NCI-H446 treated with DMSO at 0.1 percent for 48 hours (cell line): ENCODE measurements around the gene CHAC1.

Experiments used
- DNase-seq: peaks from one replicate; lab custom pipeline; 2025; lab: John Stamatoyannopoulos, UW

CHAC1 gene, protein sequence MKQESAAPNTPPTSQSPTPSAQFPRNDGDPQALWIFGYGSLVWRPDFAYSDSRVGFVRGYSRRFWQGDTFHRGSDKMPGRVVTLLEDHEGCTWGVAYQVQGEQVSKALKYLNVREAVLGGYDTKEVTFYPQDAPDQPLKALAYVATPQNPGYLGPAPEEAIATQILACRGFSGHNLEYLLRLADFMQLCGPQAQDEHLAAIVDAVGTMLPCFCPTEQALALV

DNA sequence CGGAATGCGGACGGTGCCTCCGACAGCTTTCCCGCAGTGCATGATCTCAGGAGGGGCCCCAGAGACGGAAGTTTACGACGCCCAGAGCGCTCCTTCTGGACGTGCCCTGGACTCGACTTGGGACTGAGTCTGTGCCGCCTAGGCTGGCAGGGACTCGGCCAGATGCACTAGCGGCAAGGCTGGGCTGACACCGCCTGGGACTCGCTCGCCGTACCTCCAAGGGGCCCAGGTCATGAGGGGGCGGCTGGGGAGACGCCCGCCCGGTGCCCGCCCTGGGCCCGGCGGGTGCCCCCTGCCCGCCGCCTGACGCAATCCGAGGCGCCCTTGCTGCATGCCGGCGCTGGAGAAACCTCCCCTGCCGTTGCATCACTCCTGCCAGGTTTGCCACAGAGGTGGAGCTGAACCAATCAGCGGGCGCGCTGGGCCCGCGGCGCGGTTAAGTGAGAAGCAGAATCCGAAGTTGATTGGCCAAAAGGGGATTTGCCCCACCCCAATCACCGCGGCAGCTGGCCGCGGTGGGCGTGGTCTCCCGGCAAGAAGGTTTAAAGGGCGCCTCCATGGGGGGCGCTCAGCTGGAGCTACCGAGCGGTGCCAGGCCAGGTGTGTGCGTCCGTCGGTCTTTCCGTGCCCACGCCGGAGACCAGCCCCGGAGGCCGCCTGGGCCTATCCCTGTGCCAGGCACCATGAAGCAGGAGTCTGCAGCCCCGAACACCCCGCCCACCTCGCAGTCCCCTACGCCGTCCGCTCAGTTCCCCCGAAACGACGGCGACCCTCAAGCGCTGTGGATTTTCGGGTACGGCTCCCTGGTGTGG, at the start of gene CHAC1:
TSS of gene CHAC1 (plus strand) at position 571 of the 812 bp plus-strand sequence. CDS start at position 684, 113 bp downstream.
- peak; percentile 82 for DNase-seq

DNA sequence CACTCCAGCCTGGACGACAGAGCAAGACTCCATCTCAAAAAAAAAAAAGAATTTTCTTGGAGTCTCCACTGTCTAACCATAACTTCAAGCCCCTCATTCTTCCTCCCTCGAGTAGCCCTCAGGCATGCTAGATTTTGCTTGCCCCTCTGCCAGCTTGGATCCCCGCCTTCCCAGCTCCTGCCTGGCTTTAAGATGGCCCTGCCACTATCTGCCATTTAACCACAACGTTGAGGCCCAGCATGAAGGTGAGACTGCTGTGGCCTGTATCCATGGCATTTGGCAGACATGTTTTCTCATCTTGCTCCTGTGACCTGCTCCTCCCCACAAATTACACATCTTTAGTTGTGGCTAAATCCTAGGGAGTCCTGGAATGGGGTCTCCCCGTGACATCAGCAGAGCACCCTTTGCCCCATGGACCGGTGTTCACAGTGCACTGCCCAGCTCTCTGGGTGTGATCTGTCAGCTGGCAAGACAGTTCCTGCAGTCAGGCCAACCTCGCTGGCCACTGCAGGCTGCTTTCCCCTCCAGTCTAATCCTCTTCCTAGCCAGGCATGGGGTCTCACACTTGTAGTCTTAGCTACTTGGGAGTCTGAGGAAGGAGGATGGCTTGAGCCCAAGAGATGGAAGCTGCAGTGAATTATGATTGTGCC, 48.6 kb upstream of the CHAC1 start:
- DNase-seq: no peak

DNA sequence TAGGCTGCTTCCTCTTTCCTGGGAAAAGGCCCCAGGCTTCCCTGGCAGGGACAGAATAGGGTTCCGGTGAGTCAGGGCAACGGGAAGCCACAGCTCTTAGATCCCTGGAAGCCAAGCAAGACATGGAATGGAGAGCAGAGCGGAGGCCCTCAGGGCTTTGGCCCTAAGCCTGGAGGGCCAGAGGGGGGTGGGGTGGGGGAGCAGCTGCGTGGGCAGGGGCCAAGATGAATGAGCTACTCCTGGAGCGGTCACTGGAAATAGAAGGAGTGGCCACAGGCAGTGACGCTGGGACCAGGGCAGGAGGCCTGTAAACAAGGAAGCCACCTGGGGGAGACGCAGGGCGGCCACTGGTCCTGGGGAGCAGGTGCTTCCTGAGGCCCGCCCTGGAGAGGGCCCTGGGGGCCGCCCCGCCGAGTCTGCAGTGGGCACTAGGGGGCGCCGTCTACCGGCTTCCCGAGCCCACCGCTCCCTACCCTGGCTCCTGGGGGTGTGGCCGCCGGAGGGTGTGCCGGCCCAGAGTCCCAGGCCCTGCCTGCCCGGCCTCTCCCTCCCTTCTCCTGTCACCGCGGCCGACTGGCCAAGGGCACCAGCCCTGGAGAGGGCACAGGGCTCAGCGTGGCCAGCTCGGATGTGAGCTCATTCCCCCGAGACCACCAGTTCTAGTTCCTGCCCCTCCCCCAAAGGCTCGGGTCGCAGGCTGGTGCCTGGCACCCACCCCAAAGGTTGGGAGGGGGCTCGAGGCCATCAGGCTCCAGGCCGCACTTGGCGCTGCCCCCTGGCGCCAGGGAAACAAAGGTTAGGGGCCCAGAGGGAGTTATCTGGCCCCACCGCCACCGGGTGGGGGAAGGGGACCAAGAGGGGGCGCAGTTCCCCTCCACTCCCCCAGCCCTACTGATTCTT, 46.9 kb upstream of the CHAC1 start:
- peak; percentile 60 for DNase-seq

DNA sequence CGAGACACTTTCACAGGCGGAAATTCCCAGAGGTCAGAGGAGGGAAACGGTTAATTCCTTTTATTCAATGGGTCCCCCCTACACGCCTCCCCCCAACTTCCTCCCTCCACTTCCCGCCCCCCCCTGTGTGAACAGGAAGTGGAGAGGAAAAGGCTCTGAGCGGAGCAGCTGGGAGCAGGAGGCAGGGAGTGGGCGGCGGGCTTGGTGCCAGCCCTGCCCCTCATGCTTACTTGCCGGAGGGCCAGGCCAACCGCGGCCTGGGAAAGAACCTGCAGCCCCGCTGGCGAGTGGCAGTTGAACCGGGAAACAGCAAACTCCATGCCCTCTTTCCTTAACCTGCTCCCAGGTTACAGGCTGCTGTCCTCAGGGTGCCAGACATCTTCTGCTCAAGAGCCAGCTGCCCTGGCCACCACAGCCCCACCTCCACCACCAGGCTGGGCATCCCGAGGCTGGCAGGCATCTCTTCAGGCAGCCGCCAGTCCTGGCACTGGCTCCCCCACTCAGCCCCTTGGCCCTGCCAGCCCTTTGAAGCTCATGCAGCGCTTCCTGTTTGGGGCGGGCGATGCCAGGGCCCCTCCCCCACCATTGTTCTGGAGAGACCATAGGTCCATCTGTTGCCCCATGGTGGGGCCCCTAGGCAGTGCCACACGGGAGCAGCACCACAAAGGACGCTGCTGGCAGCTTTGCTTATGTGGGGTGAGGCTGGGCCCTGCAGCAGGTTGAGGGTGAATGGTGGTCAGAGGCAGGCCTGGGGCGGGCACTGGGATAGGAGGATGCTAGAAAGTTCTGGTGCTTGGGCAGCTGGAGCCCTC, 46.1 kb upstream of the CHAC1 start:
- DNase-seq: peak; percentile 19

DNA sequence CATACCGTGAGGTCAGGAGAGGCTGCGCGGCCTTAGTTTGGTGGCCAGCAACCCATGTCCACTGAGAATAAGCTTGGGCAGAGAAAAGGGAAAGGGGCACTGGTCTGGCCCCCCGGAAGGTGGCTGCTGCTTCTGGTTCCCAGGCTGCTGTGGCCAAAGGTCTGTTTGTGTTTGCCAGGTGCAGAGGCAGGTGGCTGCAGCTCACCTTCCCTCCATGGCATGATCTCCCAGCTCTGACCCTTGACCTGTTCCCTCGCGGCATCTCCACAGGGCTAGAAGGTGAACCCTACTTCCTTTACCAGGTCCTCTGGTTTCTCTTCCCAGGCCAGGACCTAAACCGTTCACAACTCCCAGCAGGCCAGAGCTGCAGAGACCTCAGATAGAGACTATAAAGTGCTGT, 45.2 kb upstream of the CHAC1 start:
- no peak for DNase-seq

DNA sequence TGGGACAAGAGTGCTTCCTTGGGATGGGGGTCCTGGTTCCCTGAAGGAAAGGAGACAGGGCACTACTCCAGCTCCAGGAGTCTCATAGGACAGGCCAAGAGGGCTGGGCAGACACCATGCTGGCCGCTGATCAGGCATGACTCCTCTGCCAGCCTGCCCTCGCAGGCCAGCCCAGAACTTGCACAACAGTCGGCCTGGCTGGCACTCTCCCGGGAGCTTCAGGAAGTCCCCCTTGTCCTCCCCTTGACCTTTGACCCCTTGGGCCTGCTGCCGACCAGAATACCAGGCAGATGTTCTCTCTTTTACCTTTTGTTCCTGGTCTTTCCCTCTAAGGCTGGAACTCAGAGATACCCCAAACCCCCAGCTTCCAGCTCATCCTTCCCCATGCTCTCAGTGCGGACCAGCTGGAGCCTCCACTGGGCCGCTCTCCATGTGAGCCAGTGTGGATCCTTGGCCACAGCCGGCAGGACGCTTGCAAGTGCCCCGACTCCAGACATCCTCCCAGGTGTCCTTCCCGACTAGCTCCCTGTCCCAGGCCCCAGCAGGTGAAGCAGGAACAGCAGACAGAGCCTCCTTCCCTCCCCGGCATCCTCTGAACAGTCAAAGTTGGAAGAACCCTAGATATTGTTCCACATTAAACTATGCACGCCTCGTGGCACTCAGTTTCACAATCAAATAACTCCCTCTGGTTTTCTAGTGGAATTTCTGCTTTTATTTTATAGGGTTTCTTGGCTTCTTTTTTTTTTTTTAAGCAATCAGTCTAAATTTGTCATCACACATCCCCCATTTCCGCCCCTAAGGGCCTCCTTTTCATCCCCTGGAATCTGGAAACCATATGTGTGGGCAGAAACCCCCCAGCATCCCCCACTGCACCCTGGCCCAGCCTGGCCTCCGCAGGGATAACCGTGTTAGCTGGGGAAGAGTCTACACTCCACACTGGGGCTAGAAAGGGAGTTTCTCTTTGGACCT, 43.3 kb upstream of the CHAC1 start:
- no peak for DNase-seq

DNA sequence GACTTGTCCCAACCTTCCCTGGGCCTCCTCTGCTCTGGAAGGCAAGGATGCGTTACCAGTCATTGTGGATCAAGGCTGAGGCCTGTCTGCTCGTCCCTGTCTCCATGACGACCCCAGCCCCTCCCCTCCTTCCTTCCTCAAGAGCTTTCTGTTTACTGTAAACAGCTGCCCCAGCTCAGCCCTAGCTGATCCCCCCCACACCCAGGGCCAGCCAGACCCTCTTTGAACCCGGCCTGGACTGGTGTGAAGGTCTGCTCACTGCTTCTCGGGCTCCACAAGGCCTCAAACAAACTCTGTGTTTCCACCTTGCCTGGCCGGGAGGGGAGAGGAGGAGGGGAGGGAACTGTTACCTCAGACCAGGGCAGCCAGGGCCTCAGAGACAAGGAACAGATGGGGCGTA, 42.1 kb upstream of the CHAC1 start:
- DNase-seq: no peak

DNA sequence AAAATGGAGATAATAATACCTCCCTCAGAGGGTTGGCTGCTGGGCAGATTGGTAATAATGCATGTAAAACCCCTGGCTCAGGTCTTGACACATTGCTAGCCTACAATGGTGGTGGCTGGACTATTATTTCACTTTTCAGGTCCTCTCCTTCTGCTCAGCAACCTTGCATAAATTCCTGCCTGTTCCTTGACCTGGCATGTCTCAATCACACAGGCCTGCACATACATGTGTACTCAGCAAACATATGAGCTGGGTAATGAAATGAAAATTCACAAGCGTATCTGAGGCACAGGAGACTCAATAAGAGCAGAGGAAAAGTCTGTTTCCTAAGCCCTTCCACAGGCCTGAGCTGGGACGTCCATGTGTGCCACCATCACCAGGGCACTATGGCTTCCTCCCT, 41.6 kb upstream of the CHAC1 start:
- DNase-seq: no peak

DNA sequence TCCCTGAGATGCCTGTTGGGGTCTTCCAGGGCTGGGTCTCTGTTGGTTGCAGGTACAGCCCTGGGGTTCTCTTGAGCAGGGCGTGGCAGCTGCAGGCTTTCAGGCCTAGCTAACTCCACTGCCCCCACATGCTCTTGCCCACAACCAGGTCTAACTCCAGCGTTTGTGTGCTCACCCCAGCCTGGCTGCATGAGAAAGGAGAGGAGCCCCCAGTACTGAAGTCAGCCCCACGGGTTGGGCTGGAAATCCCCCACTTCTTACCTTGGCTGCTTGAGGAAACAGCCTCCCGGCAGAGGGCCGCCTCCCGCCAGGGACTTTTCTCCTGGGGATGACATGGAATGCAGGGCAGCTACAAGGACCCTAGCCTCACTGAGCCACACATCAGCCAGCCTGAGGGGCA, 40.8 kb upstream of the CHAC1 start:
- no peak for DNase-seq

DNA sequence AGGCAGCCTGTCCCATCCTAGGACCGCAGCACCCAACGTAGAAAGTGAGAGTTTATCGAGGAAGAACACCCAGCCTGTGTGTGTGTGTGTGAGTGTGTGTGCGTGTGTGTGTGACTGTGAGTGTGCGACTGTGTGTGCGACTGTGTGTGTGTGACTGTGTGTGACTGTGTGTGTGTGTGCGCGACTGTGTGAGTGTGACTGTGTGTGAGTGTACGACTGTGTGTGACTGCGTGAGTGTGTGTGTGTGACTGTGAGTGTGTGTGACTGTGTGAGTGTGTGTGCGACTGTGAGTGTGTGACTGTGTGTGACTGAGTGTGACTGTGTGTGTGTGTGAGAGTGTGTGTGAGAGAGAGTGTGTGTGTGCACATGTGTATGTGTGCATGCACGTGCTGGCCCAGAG, 39.3 kb upstream of the CHAC1 start:
- DNase-seq: no peak

DNA sequence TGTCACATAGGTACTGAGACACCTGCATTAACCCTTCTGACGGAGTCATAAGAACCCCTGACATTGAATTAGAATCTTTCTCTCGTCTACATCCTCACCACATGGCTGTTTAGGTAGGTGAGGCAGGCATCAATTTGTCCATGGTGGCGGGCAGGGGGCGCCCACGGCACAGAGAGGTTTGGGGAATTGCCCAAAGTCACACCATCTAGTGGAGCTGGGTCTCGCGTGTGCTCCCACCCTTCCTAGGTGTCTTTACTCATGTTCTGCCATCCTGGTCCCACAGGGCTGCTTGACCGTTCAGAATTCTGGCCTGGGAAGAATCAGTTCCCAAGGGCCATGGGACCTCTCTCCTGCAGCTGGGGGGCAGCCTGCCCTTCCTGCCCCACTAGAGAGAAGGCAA, 38.8 kb upstream of the CHAC1 start:
- no peak for DNase-seq

DNA sequence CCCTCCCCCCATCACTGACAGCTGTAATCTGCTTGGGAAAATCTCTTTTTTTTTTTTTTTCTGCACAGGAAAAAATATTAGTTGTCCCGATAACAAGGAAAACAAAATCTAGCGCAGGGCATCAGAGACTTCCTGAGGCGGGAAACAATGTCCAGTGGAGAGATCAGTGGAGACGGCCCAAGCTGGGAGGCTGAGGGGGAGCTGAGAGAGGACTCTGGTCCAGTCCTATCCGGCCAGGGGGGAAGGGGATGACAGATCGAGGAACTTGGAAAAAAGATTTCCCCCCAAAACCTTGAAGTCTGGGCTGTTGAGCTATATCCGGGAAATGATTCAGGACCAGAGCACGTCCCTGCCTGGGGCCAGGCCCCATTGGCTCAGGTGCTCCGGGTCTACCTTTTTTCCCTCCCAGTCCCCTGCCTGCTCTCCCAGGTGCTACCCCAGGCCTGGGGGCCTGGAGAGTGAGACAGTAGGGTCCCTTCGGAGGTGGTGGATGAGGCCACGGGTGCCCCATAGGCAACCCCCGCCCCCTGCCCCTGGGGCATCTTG, 38.1 kb upstream of the CHAC1 start:
- DNase-seq: no peak

DNA sequence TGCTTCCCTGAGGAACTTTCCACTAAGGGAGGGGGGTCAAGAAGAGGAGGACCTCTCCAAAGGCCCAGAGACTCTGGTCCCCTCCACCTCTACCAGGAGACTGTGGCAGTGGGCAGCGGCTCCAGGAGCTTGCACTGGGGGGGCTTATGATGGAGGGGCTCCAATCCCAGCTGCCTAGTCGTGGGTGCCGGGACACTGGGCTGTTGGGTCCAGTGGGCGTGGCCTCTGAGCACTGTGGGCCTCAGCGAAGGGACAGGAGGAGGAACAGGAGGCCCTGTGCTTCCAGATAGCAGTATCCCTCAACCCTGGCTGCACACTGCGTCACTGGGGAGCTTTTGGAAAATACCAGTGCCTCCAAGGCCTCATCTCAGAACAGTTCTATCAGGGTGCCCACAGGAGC, 37.6 kb upstream of the CHAC1 start:
- no peak for DNase-seq

DNA sequence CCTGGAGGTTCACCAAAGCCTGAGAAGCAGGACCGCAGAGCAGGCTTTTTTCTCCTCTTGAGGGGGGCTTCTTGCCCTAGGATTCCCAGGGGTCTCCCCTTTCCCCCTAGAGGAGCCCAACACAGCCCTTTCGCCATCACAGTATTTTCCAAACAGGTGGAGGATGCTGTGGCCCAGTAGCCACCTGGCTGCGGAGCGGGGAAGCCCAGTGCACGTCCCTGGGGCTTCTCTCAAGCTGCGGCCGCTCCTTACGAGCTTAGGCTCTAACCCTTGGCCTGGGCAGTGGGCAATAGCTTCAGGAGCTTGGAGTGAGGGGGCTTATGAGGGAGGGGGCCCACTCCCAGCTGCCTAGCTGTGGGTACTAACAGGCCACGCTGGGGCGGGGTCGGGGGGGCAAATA, 35.7 kb upstream of the CHAC1 start:
- no peak for DNase-seq

DNA sequence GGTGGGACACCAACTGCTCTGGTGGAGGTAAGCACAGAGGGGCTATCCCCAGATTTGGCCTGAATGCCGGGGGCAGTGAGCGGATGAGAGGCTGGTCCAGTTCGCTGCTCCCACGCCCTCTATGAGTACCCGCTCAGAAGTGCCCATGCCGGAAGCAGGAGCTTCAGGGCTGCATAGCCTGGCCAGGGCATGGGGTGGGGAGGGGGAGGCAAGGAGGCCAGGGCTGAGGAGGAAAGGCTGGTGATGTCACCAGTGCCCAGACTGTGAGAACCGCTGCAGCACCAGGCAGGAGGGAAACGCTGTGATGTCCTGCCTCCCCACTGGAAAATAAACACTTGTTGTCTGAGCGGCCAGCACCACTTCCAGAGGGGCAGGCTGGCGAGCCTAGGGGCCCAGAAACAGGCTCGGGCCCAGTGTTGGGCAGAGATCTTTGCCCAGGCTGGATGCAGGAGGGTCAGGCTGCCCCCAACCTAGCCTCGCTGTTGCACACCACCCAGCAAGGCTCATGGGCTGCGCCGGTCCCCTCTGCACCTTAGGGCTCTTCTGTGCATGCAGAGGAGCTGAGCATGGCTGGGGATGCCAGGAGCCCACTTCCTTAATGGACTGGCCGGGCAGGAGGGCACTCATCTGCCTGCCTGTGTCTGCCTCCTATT, 35.0 kb upstream of the CHAC1 start:
- no peak for DNase-seq

DNA sequence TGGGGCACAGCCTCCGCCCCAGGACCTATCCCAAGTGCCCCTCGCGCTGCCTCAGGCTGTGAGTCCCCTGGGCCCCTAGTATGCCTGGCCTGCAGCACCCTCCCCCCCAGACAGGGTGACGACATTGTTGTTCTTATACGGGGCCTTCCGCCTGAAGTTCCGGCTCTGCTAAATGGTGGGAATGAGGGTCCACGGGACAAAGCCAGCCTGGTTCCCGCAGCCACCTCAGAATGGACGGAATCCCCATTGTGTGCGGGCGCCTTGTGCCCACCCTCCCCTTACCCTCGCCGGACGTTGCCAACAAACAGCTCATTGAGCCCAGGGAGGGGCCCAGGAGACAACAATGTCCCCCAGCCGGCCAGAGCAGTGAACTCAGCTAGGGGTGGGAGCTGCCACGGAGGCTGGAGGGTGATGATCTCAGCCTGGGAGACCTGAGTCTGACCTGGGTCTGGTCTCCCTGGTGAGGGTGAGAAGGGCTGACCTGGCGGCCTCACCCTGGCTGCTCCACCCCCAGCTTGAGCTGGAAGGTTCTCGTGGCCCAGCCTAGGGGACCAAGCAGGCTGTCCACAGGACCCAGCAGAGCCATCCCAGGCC, 34.4 kb upstream of the CHAC1 start:
- DNase-seq: no peak

DNA sequence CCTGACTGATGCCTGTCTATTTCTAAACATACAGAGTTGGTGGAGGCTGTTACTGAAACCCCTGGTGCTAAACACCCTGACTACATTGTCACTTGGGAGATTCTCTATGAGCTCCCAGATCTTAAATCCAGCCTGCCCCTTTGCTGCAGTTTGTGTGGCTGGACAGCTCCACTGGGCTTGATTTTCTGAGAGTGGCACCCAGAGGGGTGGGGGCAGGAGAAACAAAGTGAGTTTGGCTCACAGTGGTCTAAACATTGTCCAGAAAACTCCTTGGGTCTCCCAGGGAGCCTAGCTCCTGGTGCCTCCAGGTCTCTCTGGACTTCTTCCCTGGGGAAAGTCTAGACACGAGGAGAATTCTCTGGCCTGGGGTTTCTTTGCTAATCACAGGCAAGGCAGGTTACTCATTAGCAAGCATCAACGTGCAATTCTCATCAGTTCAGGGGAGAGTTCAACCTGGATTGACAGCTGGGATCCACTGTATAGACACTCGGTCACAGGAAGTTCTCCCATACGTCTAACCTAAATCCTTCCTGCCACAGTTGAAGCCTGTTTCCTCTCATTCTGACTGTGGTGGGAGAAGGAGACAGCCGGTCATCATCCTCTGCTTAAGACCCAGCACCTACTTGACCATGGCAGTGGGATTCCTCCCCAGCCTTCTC, 31.2 kb upstream of the CHAC1 start:
- DNase-seq: no peak

DNA sequence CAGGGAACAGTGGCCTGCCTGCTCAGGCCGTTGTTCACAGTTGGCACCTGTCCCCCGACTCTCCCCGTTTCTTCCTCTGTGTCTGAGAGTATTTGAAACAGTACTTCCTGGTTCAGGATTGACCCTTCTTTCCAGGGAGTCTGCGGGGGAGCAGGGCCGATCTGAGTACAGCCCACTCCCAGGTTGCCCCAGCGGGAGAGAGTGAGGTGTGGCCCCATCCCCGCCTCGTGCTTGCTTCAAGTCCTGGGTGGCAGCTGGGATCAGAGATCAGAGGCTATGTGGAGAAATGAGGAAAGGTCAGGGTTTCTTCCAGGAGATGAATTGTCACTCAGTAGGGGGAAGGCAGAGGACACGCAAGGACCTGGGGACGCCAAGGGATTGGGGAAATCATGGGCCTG, 30.7 kb upstream of the CHAC1 start:
- no peak for DNase-seq
